Nephron (organoid): ENCODE data around the gene CACNA2D2.

Experiments
- H3K27ac Mint-ChIP-seq, 3 experiments: 2 replicates each; pipeline ENCODE4 v1.8.0; 2020; ENCODE audit warnings: mixed read lengths in 3 of 3, mild to moderate bottlenecking in 2 of 3, moderate library complexity in 1 of 3
- H3K27me3 Mint-ChIP-seq: 2 replicates; pipeline ENCODE4 v1.8.0; 2021; ENCODE audit warnings: low read depth, mild to moderate bottlenecking, moderate library complexity, mixed read lengths
- H3K36me3 Mint-ChIP-seq: 2 replicates; pipeline ENCODE4 v1.8.0; 2020; ENCODE audit warnings: low read depth, mixed read lengths
- H3K4me1 Mint-ChIP-seq: 2 replicates; pipeline ENCODE4 v1.8.0; 2020; ENCODE audit warnings: mixed read lengths
- H3K4me3 Mint-ChIP-seq, 3 experiments: 2 replicates each; pipeline ENCODE4 v1.8.0; 2020; ENCODE audit warnings: mild to moderate bottlenecking in 3 of 3, mixed read lengths in 3 of 3, moderate library complexity in 2 of 3
- H3K9me3 Mint-ChIP-seq: 2 replicates; pipeline ENCODE4 v1.8.0; 2020; ENCODE audit warnings: mixed read lengths
- TF ChIP-seq, protein P1 (sequence below), 3 experiments: fragments of 200-600 bp; sonication (generic); IDR thresholded peaks; one replicate each; pipeline ENCODE4 v1.5.0; 2021; ENCODE audit warnings: antibody characterized with exemption in 3 of 3; ENCODE audit not compliant: unreplicated experiment in 3 of 3

Gene CACNA2D2

DNA sequence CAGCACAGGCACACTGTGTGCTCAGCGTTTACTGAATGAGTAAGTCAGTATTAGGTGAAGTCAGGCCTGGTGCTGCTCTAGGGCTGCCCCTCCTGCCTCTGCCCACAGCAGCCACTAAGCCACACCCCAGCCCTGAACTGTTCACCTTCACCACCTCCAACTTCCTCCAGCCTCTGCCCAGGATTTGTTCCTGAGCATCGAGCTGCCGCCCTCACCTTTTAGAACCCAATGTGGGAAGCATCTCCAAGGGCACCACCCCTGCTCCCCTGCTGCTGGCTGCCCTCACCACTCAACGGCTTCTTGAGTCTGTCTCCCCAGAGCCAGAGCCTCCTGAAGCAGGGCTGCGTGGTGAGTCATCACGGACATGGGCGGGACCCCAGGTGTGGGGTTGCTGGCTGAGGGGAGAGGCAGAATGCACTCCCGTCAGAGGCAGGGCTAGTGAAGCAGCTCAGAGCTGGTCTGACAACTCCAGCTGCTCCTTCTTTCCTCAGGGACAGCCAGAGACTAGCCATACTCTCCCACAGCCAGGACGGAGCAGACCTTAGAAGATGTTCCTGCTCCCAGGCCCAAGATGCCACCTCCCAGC is 186.7 kb downstream of the CACNA2D2 start:
- TF ChIP-seq, protein P1, sequence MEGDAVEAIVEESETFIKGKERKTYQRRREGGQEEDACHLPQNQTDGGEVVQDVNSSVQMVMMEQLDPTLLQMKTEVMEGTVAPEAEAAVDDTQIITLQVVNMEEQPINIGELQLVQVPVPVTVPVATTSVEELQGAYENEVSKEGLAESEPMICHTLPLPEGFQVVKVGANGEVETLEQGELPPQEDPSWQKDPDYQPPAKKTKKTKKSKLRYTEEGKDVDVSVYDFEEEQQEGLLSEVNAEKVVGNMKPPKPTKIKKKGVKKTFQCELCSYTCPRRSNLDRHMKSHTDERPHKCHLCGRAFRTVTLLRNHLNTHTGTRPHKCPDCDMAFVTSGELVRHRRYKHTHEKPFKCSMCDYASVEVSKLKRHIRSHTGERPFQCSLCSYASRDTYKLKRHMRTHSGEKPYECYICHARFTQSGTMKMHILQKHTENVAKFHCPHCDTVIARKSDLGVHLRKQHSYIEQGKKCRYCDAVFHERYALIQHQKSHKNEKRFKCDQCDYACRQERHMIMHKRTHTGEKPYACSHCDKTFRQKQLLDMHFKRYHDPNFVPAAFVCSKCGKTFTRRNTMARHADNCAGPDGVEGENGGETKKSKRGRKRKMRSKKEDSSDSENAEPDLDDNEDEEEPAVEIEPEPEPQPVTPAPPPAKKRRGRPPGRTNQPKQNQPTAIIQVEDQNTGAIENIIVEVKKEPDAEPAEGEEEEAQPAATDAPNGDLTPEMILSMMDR (IDR thresholded peaks at IDR 0.05; ENCODE audit: unreplicated experiment in 3 of 3) = no peak
- Mint-ChIP-seq H3K27me3 (no peaks in the 10 kb centered on the region), H3K36me3 (peaks cover 56% of the 10 kb centered on the region), H3K9me3 (peaks cover 7% of the 10 kb centered on the region), H3K4me1 (peaks cover 28% of the 10 kb centered on the region), H3K27ac (peak overlapping the region in 2 of 3 experiments; percentile 25 to 51), H3K4me3 (peak overlapping the region in 2 of 3 experiments; percentile 24 to 28)

DNA sequence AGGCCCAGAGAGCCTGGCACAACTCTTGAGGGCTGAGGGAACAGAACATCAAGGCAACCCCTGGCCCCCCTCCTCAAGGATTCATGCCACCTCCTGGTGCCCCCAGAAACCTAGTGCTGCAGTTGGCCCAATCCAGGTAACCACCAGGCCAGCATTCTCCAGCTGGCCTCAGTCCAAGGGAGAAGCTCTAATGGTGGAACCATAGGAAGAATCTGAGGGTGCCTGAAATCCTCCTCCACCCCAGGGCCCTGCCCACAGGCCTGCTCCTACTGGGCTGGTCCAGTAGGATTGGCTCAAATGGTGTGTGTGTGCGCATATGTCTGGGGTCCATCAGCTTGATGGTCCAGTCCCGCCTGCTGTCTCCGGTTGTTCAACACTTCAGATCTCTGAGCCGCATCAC is 188.6 kb downstream of the CACNA2D2 start:
- peaks cover 63% of the 10 kb centered on the region for H3K36me3 Mint-ChIP-seq
- peak overlapping the region in 1 of 3 experiments; percentile 47 for H3K27ac Mint-ChIP-seq
- peaks cover 19% of the 10 kb centered on the region for H3K4me1 Mint-ChIP-seq
- H3K27me3 Mint-ChIP-seq = no peaks in the 10 kb centered on the region
- peaks cover 8% of the 10 kb centered on the region for H3K9me3 Mint-ChIP-seq
- no peak overlapping the region for H3K4me3 Mint-ChIP-seq
- TF ChIP-seq, protein P1 (IDR thresholded peaks at IDR 0.05; ENCODE audit: unreplicated experiment in 3 of 3) = no peak

DNA sequence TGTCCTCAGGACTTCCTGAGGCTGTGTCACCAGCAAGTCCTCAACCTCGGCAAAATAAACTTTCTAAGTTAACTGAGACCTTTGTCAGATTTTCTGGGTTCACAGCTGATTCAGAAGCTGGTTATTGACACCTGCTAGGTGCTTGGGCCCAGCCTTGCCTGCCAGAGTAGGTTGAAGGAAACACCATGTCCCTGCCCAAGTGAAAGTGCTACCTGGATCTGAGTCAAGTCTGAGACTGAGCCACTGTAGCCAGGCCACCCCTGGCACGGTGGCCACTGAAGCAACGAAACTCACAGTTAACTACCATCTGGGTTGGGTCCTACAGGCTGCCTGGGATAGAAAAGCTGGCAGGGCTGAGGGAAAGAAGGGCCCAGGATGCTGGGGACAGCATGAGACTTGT is 189.1 kb downstream of the CACNA2D2 start:
- Mint-ChIP-seq H3K27me3 (no peaks in the 10 kb centered on the region), H3K27ac (no peak overlapping the region), H3K9me3 (peaks cover 13% of the 10 kb centered on the region)

More for the DNA sequence above, 189.1 kb downstream of the CACNA2D2 start:
- H3K36me3 Mint-ChIP-seq = peaks cover 66% of the 10 kb centered on the region
- no peak overlapping the region for H3K4me3 Mint-ChIP-seq
- H3K4me1 Mint-ChIP-seq = peaks cover 15% of the 10 kb centered on the region
- TF ChIP-seq, protein P1 (IDR thresholded peaks at IDR 0.05; ENCODE audit: unreplicated experiment in 3 of 3) = no peak
